GM08714 (cell line): ENCODE data around the gene HS1BP3.
A peak's percentile ranks its signal among the peaks of the same experiment; 100 is the strongest.

Experiments
- H3K4me3 ChIP-seq: fragments of 200-500 bp; sonication (Bioruptor generic); 2 replicates; pipeline ENCODE4 v1.5.1; 2014; ENCODE audit warnings: mild to moderate bottlenecking, low read length, inconsistent platforms
- ZNF274 ChIP-seq: IDR thresholded peaks from 2 replicates; pipeline ENCODE4 v1.6.1; 2012; ENCODE audit warnings: mild to moderate bottlenecking, low read depth, low read length

Gene HS1BP3

DNA sequence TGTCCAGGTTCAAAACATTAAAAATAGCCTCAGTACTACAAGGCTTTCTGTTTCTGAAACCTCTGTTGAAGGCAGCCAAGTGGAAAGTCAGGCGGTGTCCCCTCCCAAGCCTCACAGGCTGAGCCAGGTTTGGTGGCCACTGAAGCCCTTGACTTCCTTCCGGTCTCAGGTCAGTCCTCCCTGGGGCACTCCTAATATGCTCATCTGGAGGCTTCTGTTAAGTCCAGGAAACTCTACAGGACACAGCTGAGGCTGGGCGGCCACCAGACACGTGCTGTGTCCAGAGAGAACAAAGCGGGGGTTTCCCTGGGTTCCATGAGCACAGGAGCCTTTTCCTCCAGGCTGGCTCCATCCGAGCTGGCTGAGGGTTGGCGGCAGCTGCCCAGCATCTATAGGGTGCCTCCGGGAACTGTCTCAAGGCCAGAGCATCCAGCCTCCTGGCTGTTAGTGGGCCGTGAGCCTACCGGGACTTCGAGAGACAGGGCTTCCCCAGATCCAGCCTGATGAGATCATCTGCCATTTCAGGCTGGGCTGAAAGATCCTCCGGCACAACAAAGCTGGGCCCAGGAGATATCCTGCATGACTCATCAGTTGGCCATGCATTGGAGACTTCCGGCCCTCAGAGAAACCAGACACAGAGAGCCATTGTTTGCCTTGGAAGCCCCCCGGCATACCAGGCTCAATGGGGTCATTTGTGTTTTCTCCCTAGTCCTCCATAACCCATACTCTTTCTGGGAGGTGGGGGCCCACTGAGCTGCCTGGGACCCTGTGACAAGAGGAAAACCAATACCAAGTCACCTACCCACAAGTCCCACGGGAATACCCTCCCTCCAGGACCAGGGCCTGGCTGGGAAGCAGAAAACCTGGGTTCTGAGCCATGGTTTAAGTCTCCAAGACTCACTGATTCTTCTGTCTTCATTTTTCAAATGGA lies 71.7 kb downstream of the HS1BP3 start:
- no peak overlapping the region; the same call in 1 of the 2 replicates for H3K4me3 ChIP-seq
- TF ChIP-seq ZNF274, result no peak

GRCh38 chr2:20578266-20578894 lies 72.5 kb downstream of the HS1BP3 start:
- TF ChIP-seq ZNF274, result no peak
- H3K4me3 ChIP-seq, result peak overlapping the region; percentile 29; the same call in 1 of the 2 replicates

GRCh38 chr2:20577495-20578235 lies 73.2 kb downstream of the HS1BP3 start:
- TF ChIP-seq ZNF274, result no peak
- H3K4me3 ChIP-seq, result no peak overlapping the region; the same call in 1 of the 2 replicates

GRCh38 chr2:20576598-20577115 lies 74.2 kb downstream of the HS1BP3 start:
- TF ChIP-seq ZNF274, result no peak
- peak overlapping the region; percentile 23; the same call in 1 of the 2 replicates for H3K4me3 ChIP-seq

DNA sequence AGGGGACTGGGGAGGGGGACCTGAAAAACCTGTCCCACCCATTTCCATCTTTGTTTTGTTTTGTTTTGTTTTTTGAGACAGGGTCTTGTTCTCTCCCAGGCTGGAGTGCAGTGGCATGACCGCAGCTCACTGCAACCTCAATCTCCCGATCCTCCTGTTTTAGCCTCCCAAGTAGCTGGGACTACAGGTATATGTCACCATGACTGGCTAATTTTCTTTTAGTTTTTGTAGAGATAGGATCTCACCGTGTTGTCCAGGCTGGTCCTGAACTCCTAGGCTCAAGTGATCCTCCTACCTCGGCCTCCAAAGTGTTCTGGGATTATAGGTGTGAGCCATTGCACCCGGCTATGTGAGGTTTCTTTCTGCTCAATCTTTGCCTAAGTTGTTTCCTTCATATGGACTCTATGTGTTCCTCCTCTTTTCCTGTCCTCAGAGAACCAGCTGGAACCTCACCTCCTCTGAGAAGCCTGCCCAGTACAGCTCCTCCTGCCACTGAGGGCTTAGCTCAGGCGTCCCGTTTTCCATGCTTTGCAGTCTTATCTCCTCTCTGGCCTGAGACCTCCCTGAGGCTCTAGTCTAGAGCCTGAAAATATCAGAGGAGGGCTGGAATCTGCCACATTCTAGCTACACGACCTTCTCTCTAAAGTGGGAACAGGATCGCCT lies 74.8 kb downstream of the HS1BP3 start:
- H3K4me3 ChIP-seq, result peak overlapping the region; percentile 7; the same call in 1 of the 2 replicates
- no peak for TF ChIP-seq ZNF274

DNA sequence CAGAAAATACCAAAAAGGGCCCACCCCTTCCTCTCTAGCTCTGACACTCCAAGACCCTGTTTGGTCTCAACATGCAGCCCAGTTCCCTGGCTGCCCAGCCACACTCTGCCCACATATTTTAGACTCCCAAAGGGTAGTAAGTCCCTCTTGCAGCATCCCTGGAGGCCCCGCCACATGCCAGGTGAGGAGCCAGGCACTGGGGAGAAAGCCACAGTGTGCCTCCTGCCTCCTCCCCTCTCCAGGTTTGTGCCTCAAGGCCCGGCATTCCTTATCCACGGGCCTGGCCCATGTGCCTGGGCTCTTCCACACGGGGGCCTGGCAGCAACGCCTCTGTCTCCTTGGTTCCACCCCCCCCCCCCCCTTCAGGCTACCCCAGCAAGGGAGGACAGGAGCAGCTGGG lies 75.5 kb downstream of the HS1BP3 start:
- no peak overlapping the region for H3K4me3 ChIP-seq
- no peak for TF ChIP-seq ZNF274

GRCh38 chr2:20574930-20575329 lies 76.0 kb downstream of the HS1BP3 start:
- TF ChIP-seq ZNF274, result no peak
- H3K4me3 ChIP-seq, result no peak overlapping the region

GRCh38 chr2:20574423-20574911 lies 76.4 kb downstream of the HS1BP3 start:
- H3K4me3 ChIP-seq, result no peak overlapping the region
- no peak for TF ChIP-seq ZNF274

DNA sequence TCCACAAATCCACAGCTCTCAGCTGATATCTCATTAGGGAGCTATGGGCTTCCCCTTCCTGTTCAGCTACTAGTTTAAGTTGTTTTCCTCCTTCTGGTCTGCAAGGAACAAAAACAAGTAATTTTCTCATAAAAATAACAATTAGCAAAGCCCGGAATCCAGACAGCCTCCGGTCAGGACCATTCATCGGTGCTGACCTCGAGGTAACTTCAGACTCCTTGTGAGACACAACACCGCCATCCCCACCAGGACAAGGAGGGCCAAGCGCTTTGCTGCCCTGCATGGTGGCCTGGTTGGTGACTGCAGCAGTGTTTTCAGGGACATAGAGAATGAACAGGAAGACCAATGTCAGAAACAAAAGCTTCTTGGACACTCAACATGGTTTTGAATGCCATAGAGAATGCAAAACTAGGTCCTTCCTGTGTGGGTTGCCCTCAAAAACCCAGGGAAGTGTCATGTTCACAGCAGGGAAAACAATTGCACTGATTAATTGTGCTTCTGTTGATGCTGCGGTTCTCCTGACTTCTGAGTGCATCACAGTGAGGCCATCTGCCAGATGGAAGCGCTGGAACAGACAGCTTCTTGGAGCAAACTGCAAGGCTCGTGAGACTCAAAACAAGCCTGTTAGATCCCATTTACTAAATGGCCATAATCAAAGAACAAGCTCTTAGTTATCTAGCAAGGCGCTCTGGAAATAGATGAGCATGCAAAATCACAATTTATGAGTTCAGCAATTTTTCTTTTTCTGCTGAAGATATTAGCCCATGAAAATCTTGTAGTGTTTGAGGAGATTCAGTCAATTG lies 77.1 kb downstream of the HS1BP3 start:
- H3K4me3 ChIP-seq, result no peak overlapping the region
- no peak for TF ChIP-seq ZNF274

- H3K4me3 ChIP-seq, result no peak overlapping the region
- TF ChIP-seq ZNF274, result no peak
These were observed 78.7 kb downstream of the HS1BP3 start for GRCh38 chr2:20572221-20572620.

- no peak for TF ChIP-seq ZNF274
These were observed 79.2 kb downstream of the HS1BP3 start for GRCh38 chr2:20571644-20572215.

GRCh38 chr2:20571231-20571630 lies 79.7 kb downstream of the HS1BP3 start:
- H3K4me3 ChIP-seq, result no peak overlapping the region
- TF ChIP-seq ZNF274, result no peak

More at GRCh38 chr2:20571644-20572215, 79.2 kb downstream of the HS1BP3 start:
- no peak overlapping the region for H3K4me3 ChIP-seq
